Activated CD4-positive, alpha-beta T cell treated with anti-CD3 and anti-CD28 coated beads for 4 hours (primary cell): ENCODE measurements around the gene SCO1.

Experiments used
- DNase-seq, 2 donors: peaks; one replicate each; pipeline ENCODE4 v3.0.0-alpha.2; 2020

The SCO1 gene

GRCh38 chr17:10652984-10653659, 44.2 kb downstream of the SCO1 start:
- no peak for DNase-seq

GRCh38 chr17:10651927-10652326, 45.4 kb downstream of the SCO1 start:
- DNase-seq = no peak

- no peak for DNase-seq
These were observed 47.7 kb downstream of the SCO1 start for GRCh38 chr17:10649602-10650001.

- DNase-seq = no peak
These were observed 48.4 kb downstream of the SCO1 start for GRCh38 chr17:10648956-10649355.

GRCh38 chr17:10648381-10648780, 49.0 kb downstream of the SCO1 start:
- DNase-seq = no peak

GRCh38 chr17:10646392-10646990, 50.8 kb downstream of the SCO1 start:
- peak; percentile 75 to 83 for DNase-seq

GRCh38 chr17:10640475-10640874, 56.9 kb downstream of the SCO1 start:
- DNase-seq = no peak

- no peak for DNase-seq
These were observed 59.2 kb downstream of the SCO1 start for GRCh38 chr17:10638151-10638550.

GRCh38 chr17:10635290-10635689, 62.0 kb downstream of the SCO1 start:
- no peak for DNase-seq

GRCh38 chr17:10633738-10634379, 63.5 kb downstream of the SCO1 start:
- no peak for DNase-seq

GRCh38 chr17:10631701-10632100, 65.6 kb downstream of the SCO1 start:
- no peak for DNase-seq

GRCh38 chr17:10631048-10631700, 66.2 kb downstream of the SCO1 start:
- peak in 1 of 2 donors; percentile 14 for DNase-seq

- no peak for DNase-seq
These were observed 67.6 kb downstream of the SCO1 start for GRCh38 chr17:10629706-10630105.

GRCh38 chr17:10628756-10629155, 68.6 kb downstream of the SCO1 start:
- DNase-seq = no peak

- no peak for DNase-seq
These were observed 70.9 kb downstream of the SCO1 start for GRCh38 chr17:10626390-10626789.

- DNase-seq = no peak
These were observed 72.4 kb downstream of the SCO1 start for GRCh38 chr17:10624969-10625368.

- DNase-seq = no peak
These were observed 73.5 kb downstream of the SCO1 start for GRCh38 chr17:10623737-10624338.

- DNase-seq = no peak
These were observed 74.5 kb downstream of the SCO1 start for GRCh38 chr17:10622617-10623485.
